GM21529 (cell line): Measurements from ENCODE around the gene AOPEP.

ENCODE experiments used
- ATAC-seq: cut with Tn5 transposase; IDR thresholded peaks from one replicate; pipeline ENCODE4 v1.9.1; 2021; ENCODE audit not compliant: unreplicated experiment

Gene AOPEP

GRCh38 chr9:95104581-95104960 lies 378.1 kb downstream of the AOPEP start:
- ATAC-seq, result no peak

- ATAC-seq, result no peak
These were observed 378.5 kb downstream of the AOPEP start for GRCh38 chr9:95104980-95105379.

- ATAC-seq, result no peak
These were observed 379.2 kb downstream of the AOPEP start for GRCh38 chr9:95105519-95106287.

GRCh38 chr9:95107001-95107749 lies 380.7 kb downstream of the AOPEP start:
- ATAC-seq, result no peak

- ATAC-seq, result no peak
These were observed 381.5 kb downstream of the AOPEP start for GRCh38 chr9:95107976-95108375.

- ATAC-seq, result no peak
These were observed 382.3 kb downstream of the AOPEP start for GRCh38 chr9:95108777-95109176.

GRCh38 chr9:95109456-95109855 lies 383.0 kb downstream of the AOPEP start:
- ATAC-seq, result no peak

- no peak for ATAC-seq
These were observed 384.5 kb downstream of the AOPEP start for GRCh38 chr9:95110921-95111525.

GRCh38 chr9:95111716-95112115 lies 385.2 kb downstream of the AOPEP start:
- no peak for ATAC-seq

GRCh38 chr9:95112436-95113280 lies 386.2 kb downstream of the AOPEP start:
- no peak for ATAC-seq

GRCh38 chr9:95115104-95115503 lies 388.6 kb downstream of the AOPEP start:
- no peak for ATAC-seq

GRCh38 chr9:95116002-95116807 lies 389.7 kb downstream of the AOPEP start:
- no peak for ATAC-seq

GRCh38 chr9:95116808-95117204 lies 390.3 kb downstream of the AOPEP start:
- ATAC-seq, result no peak

GRCh38 chr9:95118596-95118995 lies 392.1 kb downstream of the AOPEP start:
- ATAC-seq, result no peak

GRCh38 chr9:95120781-95121370 lies 394.4 kb downstream of the AOPEP start:
- ATAC-seq, result no peak

GRCh38 chr9:95124582-95125367 lies 398.3 kb downstream of the AOPEP start:
- no peak for ATAC-seq

GRCh38 chr9:95125652-95126051 lies 399.2 kb downstream of the AOPEP start:
- no peak for ATAC-seq

GRCh38 chr9:95126739-95127138 lies 400.2 kb downstream of the AOPEP start:
- no peak for ATAC-seq
